Endothelial cell of hepatic sinusoid (primary cell): Measurements from ENCODE around the gene SLAMF7.
"Not testable (repeated sequence)": the region's sequence is repeated elsewhere in the genome, so short reads cannot be mapped to it uniquely, and the experiment has no call there.

Experiments used
- in situ Hi-C: cut with HindIII; loops from 2 replicates; pipeline ENCODE4 v1.10.0; 2017; ENCODE audit warnings: low sequenced_read_pairs

SLAMF7 gene

DNA sequence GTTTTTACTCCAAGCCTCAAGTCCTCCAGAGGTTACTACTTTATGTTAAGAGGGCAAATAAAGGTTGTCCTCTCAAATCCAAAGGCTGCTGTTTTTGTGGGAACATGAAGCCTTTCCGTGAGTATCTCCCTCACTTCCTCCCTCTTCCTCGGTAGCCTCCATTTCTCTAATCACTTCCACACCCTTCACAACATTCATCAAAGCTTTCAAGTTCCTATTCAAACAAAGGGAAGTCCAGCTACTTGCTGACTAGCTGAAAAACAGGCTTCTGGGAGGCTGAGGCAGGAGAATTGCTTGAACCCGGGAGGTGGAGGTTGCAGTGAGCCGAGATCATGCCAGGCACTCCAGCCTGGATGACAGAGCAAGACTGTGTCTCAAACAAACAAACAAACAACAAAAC lies 20.8 kb upstream of the SLAMF7 start:
- in situ Hi-C loops = no loop called here

DNA sequence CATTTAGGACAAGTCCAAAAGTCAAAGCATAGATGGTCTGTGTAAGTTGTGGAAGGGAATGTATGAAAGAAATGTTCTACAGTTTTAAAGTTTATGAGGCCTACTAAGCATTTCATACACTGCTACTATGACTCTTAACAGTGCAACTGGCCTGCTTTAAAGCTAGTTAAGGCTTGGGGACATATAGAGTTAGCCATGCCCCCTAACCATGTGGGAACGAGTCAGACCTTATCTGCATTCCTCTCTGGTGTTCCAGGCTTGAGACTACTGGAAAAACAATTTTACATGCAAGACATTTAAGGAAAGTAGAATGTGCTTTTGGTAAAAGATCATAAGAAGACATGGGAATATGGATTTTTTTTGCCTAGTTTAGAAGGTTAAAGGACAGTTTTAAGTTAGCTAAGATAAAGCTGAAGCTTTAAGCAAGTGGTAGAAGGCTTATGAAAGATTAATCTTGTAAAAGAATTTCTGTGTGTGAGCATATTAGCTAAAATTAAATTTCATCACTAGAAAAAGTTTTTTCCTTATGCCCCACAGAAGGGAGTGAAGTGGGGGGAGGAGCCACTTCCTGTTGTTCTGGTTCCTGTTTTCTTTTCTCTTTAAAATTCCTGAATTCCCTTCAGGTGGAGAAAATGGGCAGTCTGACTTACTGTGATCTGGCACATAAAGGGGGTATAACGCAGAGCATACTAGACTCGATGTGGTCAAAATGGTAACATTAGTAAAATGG lies 18.5 kb upstream of the SLAMF7 start:
- in situ Hi-C loops = loop anchor here (5.0 kb wide), 1 partner anchor 43 kb away; no protein-coding TSS in a partner anchor

DNA sequence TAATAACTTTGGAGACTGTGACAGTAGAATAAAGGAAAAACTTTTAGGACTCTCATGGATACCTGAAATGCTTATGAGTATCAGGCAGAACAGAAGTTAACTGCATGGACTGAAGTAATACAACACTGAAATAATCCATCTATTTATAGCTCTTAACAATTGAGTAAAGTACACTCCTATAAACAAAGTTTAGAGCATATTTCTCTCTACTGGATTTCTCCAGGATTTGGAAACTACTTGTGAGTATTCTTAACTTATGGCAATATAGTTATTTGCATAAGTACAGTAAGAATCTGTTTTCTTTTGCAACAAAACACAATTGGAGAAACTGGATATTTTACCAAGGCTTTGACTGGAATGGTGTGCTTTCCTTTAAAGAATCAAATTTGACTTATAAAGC lies 17.6 kb upstream of the SLAMF7 start:
- in situ Hi-C loops = loop anchor here (5.0 kb wide), 1 partner anchor 44 kb away; no protein-coding TSS in a partner anchor

DNA sequence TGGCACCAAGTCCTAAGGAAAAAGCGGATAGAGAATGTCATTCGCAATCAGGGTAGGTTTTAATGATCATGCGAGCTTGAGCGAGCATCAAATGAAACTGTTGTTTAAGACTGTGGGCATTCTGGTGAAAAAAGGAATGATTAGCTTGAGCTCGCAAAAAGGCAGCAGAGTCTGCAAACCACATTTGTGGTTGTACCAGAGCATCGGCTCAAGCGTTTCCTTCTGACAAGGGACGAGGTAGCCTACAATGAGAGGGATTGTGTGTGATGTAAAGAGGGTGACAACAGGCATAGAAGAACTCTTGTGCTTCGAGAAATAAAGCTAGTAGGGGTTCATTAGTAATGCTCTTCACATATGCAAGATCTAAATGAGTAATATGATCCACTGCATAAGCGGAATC lies 16.3 kb upstream of the SLAMF7 start:
- in situ Hi-C loops = loop anchor here (5.0 kb wide), 1 partner anchor 45 kb away; no protein-coding TSS in a partner anchor

DNA sequence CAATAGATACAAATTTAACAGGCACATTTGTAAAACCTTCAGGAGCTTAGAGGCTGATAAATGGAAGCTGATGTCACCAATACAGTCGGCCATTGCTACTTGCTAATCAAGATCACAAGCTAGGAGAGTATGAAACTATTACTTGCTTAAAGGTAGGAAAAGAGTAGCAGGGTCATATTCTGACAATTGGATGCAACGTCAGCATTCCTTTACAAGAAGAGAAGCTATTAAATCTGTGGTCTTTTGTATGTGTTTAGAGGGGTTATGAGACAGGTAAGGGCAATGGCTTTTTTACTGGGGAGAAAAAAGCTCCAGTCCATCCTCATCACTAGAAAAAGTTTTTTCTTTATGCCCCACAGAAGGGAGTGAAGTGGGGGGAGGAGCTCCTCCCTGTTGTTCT lies 15.7 kb upstream of the SLAMF7 start:
- in situ Hi-C loops = loop anchor here (5.0 kb wide), 1 partner anchor 46 kb away; no protein-coding TSS in a partner anchor

DNA sequence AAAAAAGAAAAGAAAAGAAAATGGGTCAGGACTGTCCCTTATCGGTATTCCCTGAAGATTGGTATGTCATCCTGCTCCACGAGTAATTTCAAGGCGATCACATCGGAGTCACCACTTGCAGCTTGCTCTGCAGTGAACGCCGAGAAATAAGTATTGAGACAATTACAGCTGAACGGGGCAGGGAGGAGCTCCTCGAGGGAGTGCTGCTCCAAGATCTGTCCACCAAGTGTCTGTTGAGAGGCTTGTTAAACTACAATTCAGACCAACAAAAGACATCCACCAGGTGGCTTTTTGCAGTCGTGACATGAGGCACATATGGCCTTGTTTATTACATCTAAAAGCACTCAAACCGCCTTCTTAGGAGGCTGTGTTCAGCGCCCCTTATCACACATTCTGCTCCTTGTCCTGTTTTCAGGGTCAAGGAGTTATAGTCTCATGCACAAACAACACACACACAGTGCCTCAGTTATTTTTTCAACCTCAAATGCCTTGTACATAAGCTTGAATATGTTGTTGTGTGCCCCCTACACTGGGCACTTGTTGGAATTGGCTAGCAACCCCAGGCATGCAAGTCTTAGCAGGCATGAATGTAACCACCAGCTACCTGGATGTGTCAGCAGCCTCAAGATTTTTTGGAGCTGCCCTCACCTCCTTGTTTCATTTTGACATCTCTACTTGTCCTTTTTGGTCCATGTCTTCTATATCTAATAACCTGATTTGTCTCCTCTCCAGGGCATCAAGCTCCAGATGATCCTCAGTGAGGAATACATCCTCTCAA lies 14.4 kb upstream of the SLAMF7 start:
- in situ Hi-C loops = loop anchor here (5.0 kb wide), 1 partner anchor 47 kb away; no protein-coding TSS in a partner anchor

DNA sequence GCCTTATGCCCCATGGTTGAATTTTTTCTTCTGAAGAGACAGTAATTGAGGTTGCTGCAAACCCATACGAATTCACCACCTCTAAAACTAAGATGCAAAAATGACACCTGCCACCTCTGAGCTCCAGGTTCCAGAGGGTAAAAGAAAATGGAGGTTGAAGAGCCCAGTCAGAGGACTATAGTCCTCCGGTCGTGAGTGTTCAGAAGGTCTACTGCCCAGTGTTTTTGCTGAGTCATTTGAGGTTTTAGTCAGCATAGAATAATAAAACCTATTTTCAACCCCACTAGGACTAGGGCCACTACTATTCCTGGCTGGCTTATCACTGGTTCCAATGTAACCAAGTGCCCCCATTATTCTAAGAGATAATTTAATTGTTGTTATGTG lies 12.9 kb upstream of the SLAMF7 start:
- in situ Hi-C loops = no loop called here

DNA sequence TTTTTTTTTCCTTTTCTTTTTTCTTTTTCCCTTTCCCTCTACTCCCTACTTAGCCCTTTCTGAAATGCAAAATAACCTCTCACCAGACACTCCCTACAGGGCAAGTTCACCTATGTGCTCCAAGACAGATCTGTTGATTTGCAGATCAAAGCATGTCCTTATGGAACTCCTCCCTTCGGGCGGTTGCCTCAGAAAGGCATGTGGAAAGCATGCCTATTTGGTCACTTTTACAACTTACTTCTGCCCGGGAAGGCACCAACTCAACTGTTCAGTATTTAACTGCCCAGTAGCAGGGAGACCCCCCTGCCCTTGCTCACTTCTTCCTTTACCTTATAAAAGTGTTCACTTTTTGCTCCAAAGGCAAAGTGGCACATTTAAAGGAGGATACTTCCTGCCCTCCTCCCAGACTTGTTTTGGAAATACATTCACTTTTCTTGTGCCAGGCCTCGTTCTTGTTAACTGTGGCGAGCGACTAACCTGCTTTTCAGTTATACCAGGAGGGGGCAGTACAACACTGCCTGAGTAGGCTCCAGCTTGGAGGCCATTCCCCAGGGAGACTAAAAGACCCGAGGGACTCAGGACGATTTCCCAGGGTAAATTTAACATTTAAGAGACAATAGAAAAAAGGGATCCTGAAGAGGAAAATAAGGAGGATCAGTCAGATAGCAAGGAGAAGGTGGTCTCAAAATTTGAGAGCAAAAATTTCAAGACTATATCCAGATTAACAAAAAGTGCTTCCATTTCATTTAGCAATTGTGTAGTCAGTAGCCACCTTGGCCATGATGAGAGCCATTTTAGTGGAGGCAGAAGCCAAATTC lies 12.3 kb upstream of the SLAMF7 start:
- in situ Hi-C loops = no loop called here

DNA sequence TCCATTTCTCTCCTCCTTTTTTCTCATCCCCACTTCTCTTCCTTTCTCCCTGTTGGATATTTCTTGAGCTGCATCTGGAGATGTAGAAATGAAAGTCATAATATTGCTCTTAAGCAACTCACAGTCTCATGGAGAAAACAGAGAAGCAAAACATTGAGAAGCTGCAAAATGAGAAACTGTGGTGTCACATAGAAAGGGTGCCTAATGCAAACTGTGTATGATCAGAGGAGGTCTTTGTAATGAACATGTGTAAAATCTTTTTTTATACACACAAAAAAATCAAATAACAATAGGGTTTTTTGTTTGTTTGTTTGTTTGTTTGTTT lies 11.8 kb upstream of the SLAMF7 start:
- in situ Hi-C loops = no loop called here

DNA sequence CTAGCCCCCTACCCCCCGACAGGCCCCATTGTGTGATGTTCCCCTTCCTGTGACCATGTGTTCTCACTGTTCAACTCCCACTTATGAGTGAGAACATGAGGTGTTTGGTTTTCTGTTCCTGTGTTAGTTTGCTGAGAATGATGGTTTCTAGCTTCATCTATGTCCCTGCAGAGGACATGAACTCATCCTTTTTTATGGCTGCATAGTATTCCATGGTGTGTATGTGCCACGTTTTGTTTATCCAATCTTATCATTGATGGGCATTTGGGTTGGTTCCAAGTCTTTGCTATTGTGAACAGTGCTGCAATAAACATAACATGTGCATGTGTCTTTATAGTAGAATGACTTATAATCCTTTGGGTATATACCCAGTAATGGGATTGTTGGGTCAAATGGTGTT lies 7.5 kb upstream of the SLAMF7 start:
- in situ Hi-C loops = not testable (repeated sequence)

DNA sequence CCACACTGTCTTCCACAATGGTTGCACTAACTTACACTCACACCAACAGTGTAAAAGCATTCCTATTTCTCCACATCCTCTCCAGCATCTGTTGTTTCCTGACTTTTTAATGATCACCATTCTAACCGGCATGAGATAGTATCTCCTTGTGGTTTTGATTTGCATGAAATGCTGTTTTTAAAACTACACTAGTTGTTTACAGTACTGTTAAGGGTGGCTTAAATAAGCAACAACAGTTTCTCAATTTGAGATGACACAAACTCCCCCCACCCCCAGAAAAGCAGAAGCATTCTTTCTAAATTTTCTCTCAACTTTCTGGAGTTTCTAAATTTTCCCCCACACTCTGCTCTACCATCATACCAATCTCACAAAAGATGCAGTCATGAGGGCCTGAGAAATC lies 7.1 kb upstream of the SLAMF7 start:
- in situ Hi-C loops = no loop called here

DNA sequence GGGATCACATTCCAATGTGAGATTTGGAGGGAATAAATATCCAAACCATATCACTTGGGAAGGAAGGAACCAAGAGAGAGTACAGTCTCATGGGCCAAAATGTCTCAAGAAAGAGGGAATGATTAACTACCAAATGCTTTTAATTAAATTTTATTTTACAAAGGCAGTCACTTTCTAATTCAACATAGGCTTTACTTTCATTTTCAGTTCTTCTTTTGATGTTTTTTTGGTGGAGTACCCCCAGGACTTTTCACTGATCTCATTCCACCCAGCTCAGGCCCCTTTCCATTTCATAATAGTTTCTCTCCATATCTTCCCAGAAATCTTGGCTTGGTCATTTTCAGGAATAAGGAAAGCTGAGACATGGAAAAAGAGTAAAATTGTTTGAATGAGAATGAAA lies 5.1 kb upstream of the SLAMF7 start:
- in situ Hi-C loops = no loop called here

DNA sequence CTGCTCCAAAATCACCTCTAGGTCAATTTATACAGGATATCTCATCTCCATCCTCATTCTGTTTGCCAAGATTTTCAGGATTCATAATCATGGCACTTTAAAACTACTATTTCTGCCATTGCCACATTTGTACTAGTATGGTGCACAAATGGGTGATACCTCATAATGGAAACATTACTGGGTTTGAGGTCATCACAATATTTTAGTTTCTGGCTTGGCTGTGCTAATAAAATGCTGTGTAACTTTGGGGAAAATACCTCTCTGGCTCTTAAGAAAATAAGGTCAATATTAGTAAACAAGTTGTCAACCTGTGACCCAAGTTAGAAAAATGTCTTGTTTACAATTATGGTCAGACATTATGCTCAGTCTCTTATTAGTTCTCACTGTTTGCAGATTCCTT lies 4.7 kb upstream of the SLAMF7 start:
- in situ Hi-C loops = no loop called here

DNA sequence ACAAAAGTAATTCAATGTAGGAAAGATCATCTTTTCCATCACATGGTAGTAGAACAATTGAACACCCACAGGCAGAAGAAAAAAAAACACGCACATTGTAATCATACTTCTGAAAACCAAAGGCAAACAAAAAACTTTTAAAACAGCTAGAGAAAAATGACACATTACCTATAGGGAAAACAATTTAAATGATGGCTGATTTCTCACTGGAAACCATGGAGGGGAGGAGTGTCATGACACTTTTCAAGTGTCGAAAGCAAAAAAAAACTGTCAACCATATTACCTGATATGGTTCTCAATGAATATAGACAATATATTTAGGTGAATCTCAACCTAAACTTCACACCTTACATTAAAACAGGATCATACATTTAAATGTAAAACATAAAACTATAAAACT lies 776 bp upstream of the SLAMF7 start:
- in situ Hi-C loops = no loop called here

DNA sequence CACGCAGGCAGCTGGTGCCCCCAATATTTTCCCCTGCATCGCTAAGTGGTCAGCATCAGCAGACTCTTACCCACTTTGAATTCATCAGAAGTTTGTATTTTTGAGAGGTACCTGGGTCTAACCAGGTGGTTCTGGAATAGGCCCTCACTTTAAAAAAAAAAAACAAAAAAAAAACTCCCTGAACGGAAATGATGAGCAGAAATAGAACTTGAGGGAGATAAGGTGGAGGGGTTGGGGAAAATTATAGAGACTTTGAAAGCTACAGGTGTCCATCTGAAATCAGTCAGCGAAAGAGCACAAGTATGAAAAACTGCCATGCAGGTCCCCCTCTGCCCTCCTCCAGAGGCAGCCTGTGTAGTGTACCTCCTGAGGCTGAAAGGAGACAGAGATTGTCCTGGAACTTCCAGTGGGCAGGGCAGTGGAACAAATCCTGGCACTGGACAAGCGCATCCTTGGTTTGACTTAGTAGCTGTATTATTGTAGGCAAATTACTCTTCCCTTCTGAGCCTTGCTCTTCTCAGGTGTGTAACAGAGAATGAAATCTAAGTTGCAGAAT lies 1.2 kb downstream of the SLAMF7 start:
- in situ Hi-C loops = no loop called here

DNA sequence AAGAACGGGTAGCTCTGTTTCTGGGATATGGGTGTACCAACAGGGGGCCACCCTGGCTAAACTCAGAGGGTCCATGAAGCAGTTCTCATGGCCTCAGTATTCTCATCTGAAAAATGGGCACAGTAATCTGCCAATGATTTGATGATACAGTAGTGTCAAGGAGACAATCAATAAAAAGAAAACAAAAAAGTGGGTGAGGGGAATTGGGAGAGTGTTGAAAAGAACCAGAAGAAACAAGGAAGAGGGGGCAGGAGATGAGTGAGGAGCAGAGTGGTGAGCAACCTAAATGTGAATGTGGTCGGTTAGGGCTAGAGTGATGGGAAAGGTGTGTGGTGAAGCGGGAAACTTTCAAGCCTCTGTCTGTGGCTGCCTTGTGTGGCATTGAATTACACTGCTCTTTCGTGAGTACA lies 2.0 kb downstream of the SLAMF7 start:
- in situ Hi-C loops = no loop called here

DNA sequence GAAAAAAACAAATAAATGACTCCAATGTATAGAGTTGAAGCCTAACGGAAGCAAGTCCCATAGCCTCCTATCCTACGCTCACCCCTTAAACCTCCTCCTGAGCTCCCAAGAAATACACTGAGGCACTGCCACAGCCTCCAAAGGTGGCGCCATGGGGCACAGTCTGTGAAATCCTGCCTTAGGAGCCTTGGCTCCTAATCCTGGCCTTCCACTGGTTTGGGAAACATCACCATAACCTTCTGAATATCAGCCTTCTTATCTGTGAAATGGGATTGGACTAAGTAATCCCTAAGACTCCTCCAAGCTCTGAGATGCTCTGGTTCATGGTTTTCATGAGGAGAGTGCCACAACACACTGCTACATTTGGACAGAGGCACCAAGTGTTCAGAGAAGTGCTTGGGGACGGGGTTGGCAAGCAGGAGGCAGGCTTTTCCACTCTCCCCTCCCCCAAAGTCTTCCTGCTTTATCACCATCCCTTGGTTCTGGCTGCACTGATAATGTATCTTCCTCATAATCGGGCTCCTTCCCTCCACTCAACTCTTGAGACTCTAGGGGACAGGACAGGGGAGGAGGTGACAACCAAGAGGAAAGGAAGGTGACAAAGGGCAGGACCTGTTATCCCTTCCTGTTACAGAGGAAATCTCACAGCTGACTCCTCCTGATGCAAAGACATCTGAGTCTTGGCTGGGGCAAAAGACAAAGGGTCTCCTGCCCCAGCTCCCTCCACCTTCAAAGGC lies 2.7 kb downstream of the SLAMF7 start:
- in situ Hi-C loops = no loop called here

DNA sequence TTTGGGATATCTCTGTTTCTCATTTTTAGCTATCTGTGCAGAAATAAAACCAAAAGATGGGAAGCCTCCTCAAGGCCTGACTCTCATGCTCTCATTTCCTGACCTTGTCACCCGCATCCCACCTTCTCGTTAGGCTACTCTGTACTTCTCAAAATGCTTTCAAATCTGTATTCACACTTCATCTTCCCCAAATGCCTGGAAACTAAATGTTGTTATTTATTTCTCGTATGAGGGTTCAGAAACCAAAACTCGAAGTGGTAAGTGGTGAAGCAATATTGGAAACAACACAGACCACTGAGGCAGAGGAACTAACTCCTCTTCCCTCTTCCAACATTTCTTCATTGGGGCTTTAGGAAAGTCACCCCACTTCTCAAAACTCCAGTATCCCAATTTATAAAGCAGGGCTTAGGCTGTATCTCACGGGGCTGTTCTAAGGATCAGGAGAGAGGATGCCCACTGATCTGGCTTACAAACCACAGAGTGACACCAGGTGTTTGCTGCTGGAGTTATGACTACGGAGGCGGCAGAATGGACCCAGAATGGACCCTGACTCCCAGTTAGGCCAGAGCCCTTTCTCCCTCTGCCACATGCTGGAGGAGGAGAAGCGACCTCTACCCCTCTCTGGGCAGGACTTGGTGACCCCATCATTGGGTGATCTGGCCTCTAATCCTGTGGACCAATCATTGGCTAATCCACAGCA lies 3.5 kb downstream of the SLAMF7 start:
- in situ Hi-C loops = no loop called here

DNA sequence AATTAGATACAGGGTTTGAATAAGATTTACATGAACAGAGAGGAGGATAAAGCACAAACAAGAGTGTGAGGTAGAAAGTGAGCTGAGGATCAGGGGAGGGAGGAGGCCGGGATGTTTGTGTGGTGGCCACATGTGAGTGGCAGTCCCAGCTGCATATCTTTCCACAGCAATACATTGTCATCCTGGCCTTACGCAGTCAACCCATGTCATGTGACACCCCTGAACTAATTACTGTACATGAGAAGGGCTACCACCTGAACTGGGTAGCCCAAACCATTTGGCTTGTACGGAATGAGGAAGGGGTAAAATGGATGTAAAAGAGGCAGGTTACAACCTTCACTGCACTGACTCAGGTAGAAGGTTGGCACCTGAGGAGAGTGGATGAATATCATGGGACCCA lies 4.2 kb downstream of the SLAMF7 start:
- in situ Hi-C loops = no loop called here
